Iris pigment epithelial cell (primary cell): ENCODE measurements around the gene INTS13.
A peak's percentile ranks its signal among the peaks of the same experiment; 100 is the strongest.
"Not testable (repeated sequence)": the region's sequence is repeated elsewhere in the genome, so short reads cannot be mapped to it uniquely, and the experiment has no call there.

ENCODE experiments used
- DNase-seq: peaks from one replicate; pipeline ENCODE4 v3.0.0-alpha.2; 2011; ENCODE audit warnings: low read depth

Gene INTS13

DNA sequence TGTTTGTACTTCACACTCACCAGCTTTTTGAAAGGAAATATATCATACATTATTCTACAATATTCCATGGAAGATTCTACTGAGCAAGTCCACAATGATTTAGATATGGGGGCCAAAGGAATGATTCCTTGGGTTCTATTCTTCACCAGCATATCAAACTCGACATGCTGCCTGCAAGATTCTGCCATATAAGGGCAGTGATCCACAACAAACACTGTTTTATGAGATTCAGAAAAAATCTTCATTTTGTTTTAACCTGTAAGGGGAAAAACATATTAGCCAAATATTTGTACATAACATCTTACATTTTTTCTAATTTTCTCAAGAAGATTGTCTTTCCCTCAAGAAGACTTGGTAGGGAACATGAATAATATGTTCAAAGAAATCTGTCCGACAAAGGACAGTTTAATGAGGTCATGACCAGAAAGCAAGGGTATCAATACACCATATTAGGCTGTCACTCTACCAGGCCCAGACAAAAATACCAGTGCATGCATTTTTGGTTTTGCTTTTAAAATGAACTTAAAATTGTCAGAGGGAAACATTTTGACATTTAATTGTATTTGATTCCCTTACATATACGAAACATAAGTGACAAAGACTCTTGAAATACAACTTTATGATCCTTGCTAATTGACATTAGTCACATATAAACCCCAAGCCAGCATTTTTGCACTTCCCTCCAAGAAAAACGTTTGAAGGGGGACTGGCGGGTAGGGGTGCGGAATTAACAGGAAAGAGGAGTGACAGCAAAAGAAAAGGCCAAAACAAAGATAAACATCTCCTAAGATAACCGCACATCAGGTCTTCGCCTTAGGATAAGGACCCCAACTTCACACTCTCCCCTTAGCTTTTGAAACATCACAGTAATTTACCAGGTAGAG lies 980 bp downstream of the INTS13 start:
- no peak for DNase-seq

DNA sequence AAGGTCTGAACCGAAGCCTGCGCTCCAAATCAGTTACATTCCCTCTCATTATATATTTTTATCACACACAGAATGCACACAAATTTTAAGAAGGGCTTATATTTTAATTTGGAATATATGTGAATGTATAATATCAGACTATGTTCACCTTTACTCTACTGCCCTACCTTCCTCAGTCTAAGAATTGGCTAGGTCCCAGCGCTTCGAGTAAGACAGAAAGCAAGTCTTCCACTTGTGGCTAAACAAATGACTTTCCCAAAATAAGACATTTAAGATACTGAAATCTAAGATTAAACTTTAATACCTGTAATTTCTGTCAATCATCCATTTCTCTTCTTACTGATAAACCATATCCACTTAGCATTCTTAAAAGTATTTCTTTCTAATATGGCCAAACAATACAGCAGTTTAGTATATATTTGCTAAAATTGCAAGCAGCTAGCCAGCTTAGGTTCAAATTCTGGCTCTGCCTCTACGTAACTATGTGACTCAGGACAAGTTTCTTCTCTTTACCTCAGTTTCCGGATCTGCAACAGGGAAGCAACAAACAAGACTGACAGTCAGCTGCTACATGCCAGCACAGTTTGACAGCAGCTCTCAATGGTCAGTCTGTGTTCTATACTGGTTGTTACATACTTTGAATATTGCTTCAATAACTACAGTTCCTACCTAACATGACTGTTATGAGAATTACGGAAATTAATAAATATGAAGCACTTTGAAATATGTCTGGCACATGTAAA lies 2.0 kb downstream of the INTS13 start:
- DNase-seq = no peak

DNA sequence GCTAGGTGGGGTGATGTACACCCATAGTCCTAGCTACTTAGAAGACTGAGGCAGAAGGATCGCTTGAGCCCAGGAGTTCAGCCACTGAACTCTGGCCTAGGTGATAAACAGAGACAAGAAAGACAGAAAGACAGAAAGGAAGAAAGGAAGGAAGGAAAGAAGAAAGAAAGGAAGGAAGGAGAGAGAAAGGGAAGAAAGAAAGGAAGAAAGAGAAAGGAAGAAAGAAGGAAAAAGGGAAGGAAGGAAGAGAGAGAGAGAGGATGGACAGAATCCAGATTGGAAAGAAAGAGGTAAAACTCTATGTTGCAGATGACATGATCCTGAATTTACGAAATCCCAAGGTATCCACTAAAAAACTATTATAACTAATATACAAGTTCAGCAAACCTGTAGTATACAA lies 8.2 kb downstream of the INTS13 start:
- DNase-seq = no peak

DNA sequence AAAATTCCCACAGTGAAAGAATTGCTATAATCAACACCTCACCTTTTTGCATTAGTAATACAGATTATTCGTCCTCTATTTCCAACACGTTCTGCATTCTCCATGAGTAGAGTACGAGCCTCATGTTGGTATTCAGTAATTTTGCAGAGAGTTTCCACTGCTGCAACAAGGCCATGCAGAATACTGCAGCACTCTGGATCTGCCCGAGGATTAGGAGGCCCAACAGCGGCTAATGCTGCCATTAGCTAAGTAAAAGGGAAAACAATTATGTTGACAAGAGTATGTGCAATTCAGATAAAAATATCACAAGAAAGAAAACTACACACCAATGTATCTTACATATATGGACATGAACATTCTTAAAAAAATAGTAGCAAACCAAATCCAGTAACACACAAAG lies 9.1 kb downstream of the INTS13 start:
- no peak for DNase-seq

DNA sequence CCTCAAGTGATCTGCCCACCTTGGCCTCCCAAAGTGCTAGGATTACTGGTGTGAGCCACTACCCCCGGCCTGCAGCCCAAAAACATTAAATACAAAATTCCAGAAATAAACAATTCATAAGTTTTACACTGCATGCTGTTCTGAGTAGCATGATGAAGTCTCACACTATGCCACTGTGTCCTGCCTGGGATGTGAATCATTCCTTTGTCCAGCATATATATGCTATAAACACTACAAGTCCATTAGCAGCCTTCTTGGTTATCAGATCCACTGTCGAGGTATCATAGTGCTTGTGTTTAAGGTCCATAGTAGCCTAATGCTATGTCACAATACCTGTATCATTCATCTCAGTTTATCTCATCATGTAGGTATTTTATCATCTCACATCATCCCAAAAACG lies 15.9 kb downstream of the INTS13 start:
- no peak for DNase-seq

DNA sequence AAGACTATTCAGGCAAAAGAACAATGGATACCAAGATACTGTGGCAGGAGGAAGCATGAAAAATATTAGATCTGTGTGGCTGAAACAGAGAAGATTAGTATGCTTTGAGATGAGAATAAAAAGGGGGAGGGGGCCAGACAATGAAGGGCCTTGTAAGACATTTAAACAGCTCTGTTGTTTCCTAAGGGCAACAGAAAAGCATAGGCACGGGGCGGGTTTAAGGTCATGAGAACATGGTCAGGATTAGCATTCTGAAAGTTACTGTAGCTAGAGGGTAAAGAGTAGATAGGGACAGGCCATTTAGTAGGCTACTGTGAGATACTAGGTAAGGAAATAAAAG lies 18.6 kb downstream of the INTS13 start:
- no peak for DNase-seq

DNA sequence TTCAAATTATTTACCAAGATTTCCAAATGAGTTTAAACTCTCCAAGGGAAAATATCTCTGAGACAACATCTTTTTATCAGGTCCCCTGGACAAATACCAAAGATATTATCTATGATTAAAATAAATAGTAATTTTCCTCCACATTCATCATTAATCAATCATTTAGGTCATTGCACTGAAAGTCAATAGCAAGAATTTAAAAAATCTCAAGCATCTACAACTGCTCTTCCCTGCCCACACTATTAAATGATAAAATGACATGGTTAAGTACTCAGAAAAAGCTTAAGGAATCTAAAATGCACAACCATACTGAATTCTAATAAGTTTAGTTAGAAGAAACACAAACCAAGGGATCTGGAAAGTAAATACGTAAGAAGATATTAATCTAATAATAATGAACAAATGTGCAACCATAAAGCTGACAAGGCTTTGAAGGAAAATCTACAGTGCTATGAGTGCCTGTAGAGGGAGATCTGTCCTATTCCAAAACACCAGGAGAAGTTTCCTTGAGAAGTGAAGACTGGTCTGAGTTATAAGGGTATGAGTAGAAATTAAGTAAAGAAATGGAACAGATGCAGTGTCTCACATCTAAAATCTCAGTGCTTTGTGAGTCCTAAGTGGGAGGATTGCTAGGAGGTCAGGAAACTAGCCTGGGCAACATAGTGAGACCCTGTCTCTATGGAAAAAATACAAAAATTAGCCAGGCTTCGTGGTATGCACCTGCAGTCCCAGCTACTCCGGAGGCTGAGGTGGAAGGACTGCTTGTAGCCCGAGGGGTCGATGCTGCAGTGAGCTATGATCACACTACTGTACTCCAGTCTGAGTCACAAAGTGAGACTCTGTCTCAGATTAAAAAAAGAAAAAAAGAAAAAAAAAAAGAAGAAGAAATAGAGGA lies 19.2 kb downstream of the INTS13 start:
- DNase-seq = peak; percentile 35

DNA sequence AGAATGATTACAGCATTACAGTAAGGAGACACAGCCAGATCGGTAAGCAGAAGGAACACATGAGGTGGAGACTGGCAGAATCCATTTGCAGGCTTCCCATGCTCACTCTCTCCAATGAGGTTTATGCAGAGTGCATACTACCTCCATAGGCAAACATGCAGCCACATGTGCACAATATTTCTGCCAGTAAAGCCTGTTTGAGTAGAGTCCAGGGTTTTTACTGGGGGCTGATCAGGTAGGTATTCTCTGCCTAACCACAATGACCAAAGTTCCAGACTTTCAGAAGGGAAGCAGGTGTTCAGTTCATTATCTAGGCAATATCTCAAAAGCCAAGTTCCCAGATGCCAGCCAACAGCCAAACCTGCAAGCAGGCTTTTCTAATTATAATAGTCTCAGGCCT lies 31.1 kb downstream of the INTS13 start:
- no peak for DNase-seq

DNA sequence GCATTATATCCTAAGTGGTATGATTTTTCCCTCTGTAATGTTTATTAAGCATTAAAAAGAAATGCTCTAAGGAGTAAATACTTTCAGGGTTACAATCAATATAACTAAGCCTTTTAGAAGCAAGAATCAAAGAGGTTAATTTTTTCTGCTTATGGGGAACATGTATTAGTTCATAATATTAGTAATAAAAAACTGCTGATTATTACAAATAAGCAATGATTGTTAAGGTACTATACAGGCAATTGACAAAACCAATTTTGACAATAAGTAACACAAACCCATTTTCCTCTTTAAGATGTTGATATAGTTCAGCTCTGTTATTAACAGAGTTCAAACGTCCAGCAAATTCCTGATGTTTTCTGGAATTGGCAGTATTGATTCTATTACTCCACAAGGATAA lies 31.8 kb downstream of the INTS13 start:
- DNase-seq = no peak

DNA sequence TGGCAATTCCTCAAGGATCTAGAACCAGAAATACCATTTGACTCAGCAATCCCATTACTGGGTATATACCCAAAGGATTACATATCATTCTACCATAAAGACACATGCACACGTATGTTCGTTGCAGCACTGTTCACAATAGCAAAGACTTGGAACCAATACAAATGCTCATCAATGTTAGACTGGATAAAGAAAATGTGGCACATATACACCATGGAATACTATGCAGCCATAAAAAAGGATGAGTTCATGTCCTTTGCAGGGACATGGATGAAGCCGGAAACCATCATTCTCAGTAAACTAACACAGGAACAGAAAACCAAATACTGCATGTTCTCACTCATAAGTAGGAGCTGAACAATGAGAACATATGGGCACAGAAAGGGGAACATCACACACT lies 34.4 kb downstream of the INTS13 start:
- not testable (repeated sequence) for DNase-seq

DNA sequence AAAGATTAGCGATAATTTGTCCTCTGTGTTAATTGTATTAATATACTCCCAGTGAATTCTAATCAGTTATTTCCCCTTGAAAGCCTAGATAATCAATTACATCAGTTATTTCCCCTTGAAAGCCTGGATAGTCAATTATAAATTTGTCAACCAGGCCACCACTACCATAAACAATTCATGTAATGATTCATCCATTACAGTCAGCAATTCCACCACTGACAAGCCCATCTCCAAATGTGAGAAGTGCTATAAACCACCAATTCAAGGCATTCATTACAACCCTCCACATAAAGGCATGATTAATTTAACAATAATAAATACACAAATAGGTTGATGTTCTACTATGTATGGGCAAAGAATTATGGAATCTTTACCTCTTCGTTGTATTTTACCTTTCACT lies 40.9 kb downstream of the INTS13 start:
- DNase-seq = no peak

DNA sequence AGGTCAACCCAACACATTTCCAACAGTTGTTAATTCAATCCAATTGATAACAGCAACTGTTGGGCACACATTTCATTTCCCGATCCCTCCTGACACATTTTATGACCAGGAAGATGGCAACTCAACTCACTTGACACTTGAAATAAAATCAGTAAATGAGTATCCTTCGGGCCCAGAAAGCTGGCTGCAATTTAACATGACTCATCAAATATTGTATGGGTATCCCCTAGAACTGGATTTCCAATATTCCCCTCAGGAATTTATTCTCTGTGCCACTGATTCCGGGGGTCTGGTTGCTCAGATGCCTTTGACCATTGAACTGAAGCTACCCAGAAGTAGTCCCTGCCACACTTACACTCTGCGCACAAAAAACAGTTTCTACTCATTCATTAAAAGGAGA lies 42.1 kb downstream of the INTS13 start:
- peak; percentile 16 for DNase-seq

DNA sequence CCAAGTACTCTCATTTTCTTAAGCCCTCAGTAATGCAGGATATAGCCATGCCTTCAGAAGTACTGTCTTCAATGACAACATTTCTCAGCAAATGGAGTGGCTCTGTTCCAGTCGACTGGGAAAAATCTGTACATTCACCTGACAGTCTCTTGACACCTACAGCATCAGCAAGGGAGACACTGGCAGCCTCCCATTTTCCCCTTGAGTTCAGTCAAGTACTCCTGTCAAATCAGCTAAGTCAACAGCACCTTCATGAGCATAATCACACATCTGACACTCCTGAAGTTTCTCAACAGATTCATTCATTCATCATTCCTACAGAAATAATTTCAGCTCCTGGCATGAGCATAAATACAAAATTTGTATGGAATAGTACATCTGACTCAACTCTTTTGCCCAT lies 46.1 kb downstream of the INTS13 start:
- no peak for DNase-seq

DNA sequence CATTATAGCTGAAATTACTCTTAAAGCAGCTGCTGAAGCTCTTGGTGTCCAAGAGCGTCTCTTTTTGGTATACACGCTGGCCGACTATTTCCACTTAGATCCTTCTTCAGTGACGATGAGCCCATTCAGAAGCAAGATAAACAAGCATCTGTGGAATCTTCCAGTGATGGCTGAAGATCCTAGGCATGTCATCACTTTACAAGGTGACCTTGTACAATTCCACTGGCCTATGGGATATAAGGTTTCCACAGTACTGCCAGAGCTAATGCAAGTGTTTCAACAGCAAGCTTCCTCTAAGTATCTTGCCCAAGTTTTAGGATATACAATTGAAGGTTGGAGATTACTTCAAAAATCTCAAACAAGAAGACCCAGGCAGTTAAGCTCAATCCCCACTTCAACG lies 47.0 kb downstream of the INTS13 start:
- DNase-seq = no peak

DNA sequence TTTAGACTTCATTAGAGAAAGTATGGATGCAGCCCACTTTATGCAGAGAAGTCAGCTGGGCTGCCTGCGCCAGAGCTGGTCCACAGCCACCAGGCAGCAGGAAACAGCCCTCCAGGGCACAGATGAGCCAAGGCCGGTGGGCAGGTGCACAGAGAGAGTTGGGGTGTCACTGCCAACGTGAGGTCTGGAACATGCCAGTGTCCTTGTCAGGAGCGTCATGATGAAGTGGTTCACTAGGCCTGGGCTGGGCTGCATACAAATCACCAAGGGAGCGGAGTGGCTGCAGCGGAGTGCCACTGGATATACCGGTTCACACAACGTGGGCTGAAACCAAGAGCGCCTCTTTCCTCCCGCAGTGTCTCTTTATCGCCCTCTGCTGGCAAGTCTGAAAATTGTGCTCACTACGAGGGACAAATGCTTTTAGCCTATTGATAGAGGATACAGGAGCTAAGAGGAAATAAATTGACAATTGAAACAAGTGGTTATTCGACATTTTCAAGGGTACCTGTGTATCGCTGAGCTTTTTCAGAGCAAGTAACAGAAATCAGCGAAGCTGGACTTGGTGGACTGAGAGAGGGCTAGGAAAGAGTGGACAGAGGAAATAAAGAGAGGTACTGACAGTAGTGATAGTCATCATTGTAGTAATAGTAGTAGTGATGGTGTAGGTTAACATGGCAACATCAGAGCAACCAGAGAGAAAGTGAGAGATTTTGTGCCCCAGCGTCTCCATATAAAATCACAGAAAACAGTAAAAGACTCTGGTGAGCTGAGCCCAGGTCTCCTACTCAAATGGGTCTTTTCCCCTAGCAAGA lies 52.8 kb downstream of the INTS13 start:
- peak; percentile 77 for DNase-seq

DNA sequence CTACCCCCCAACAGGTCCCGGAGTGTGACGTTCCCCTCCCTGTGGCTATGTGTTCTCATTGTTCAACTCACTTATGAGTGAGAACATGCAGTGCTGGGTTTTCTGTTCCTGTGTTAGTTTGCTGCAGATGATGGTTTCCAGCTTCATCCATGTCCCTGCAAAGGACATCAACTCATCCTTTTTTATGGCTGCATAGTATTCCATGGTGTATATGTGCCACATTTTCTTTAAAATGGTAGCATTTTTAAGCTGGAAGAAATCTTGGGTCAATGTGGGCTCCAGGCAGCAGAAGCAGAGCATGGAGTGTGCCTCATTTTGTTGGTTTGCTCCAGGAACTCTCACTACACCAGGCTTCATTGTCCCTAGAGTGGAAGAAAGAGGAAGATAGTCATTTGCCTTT lies 57.2 kb downstream of the INTS13 start:
- no peak for DNase-seq

DNA sequence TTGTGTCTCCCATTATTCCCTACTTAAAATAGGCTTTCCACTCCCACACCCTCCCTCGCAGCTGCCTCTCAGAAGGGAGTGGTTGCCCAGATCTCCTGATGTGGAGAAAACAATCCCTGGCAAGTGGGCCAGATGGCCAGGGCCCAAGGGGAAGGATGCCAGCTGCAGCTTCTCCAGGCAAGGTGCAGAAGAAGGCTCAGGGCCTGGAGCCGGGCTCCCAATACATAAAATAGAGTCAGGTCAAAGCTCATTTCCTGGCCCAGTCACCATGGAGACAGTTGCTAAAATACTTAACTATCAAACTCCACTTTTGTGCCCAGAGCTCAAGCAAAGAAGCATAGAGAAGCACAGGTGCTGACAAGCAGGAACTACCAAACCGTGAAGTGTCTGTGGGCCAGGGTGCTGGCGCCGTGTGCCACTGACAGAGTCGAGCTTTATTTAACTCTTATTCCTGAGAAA lies 59.1 kb downstream of the INTS13 start:
- DNase-seq = no peak

DNA sequence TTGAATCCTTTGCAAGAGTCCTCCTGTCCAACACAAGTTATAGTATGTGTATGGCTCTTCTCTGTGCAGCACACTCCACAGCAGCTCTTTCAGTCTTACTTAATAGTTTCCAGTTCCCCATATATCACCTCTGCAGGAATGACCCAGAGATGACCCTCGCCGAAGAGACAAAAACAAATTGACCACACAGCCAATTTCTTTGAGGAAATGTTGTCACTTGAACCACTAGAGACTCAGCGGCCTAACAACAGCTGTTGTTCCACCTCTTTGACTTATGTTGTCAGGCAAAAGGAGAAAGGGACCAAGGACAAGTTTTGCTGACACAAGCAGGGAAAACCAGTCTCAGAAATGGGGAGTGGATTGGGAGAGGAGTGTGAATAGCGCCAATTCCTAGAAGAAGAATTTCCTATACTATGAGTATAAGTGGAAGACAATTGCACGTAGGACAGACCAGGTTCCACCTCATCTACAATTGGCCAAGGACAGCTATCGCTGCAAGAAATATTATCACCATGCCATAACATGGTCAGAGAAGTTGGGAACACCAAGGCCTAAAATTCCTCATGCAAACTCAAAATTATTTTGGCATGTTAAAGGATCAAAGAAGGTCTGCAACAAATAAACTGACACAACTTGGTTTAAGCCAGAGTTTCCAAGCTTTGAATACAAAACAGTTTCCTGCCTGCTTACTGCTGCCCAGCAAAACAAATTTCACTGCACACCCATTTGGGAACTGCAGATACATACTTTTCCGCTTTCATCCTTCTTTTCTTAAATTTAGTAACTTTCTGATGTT lies 63.1 kb downstream of the INTS13 start:
- no peak for DNase-seq

DNA sequence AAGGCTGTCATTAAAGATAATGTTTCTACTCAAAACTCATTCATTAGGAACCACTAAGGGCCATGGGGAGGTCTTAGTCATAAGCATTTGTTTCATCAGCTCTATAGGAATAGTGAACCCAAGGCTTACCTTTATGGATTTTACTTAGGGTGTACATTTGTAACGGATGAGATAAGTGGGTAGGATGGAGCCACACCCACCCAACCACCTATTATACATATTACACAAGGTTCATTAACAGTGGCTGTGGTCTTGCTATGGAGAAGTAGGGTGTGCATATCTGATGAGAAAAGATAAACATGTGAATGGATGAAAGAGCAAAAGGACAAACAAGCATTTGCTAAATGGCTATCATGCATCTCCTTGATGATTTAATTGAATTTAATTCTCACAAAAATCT lies 65.2 kb downstream of the INTS13 start:
- no peak for DNase-seq

DNA sequence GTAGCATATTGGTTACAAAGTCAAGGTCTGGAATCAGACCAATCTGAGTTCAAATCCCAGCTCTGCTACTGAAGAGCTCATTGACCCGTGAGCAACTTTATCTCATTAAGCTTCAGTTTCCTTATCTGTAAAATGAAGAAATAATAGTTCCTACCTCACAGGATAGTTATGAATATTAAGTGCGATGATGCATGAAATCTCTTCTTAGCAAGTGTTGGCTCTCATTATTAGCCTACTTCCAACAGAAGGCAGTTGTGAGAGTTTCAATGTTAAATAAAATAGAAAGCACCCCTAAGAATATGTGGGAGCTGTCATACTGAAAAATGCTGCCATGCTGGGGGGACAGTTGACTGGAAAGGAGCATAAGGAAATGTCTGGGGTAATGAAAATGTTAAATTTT lies 65.8 kb downstream of the INTS13 start:
- DNase-seq = no peak
